ENCODE results near the gene FAM216B.
"Not testable (repeated sequence)": the region's sequence is repeated elsewhere in the genome, so short reads cannot be mapped to it uniquely, and the experiment has no call there.

The FAM216B gene

DNA sequence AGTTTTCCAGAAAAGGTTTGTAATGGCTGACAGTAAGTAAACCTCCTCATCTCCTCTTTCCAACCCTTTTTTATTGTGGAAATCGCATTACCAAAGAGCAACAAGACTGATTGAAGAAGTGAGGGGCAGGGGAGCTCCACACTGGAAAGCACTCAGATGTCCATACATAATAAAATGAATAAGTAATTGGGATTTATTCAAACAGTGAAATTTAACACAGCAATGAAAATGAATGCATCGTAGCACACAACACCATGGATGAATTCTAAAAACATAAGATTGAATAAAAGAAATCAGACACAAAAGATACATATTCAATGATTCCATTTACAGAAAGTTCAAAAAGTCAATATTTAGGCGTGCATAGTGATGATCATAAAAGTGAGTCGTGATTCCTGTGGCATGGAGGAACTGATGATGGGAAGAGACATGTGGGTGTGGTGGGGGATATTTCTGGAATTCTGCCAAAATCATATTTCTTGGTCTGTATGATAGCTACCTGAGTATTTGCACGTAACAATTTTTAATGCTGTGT lies 18.8 kb downstream of the FAM216B start:
- peaks cover 21% of the 10 kb centered on the region for H3K27me3 Mint-ChIP-seq
- no peaks in the 10 kb centered on the region for H3K36me3 Mint-ChIP-seq (ENCODE audit: low read depth)
- H3K4me1 Mint-ChIP-seq (ENCODE audit: low read depth), result no peaks in the 10 kb centered on the region
- no peak overlapping the region for H3K27ac Mint-ChIP-seq
- no peak overlapping the region for H3K4me3 Mint-ChIP-seq
- H3K9me3 Mint-ChIP-seq, result no peaks in the 10 kb centered on the region

DNA sequence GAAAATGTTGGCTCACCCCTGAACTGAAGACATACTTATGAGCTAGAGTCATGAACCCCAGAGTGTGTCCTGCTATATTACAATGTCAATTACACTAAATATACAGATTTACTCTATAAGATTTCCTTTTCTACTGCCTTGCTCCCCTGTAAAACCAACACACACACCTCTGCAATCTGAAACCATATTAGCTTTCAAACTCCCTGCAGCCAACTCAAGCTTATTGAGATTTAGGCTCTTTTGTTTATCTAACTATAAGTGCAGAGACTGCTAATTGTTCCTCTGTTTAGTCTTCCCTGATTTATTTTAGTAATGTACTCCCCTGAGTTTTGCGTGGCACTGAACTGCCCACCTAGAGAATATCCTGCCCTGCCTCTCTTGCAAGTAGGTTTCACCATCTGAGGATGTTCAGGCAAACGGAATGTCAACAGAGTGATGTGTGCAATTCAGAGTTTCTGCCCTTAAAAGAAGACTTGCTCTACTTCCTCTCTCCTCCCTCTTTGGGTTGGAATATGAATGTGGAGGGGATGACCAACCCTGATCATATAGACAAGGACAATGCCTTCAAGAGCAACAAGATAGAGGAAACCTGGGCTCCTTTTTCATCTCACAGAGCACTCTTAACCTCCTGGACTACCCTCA lies 22.3 kb downstream of the FAM216B start:
- no peaks in the 10 kb centered on the region for H3K9me3 Mint-ChIP-seq
- peaks cover 4% of the 10 kb centered on the region for H3K4me1 Mint-ChIP-seq (ENCODE audit: low read depth)
- no peaks in the 10 kb centered on the region for H3K36me3 Mint-ChIP-seq (ENCODE audit: low read depth)
- no peak overlapping the region for H3K27ac Mint-ChIP-seq
- H3K27me3 Mint-ChIP-seq, result peaks cover 4% of the 10 kb centered on the region
- H3K4me3 Mint-ChIP-seq, result no peak overlapping the region

- H3K27ac Mint-ChIP-seq, result no peak overlapping the region
- peaks cover 4% of the 10 kb centered on the region for H3K4me1 Mint-ChIP-seq (ENCODE audit: low read depth)
- H3K9me3 Mint-ChIP-seq, result no peaks in the 10 kb centered on the region
- H3K27me3 Mint-ChIP-seq, result peaks cover 6% of the 10 kb centered on the region
- no peak overlapping the region for H3K4me3 Mint-ChIP-seq
- H3K36me3 Mint-ChIP-seq (ENCODE audit: low read depth), result no peaks in the 10 kb centered on the region
Measured at GRCh38 chr13:42804244-42804874, 23.0 kb downstream of the FAM216B start.

- Mint-ChIP-seq H3K27me3 (peaks cover 7% of the 10 kb centered on the region), H3K4me1 (ENCODE audit: low read depth) (peaks cover 4% of the 10 kb centered on the region), H3K27ac (no peak overlapping the region), H3K9me3 (no peaks in the 10 kb centered on the region), H3K4me3 (no peak overlapping the region), H3K36me3 (ENCODE audit: low read depth) (no peaks in the 10 kb centered on the region)
Measured at GRCh38 chr13:42807241-42807640, 25.9 kb downstream of the FAM216B start.

DNA sequence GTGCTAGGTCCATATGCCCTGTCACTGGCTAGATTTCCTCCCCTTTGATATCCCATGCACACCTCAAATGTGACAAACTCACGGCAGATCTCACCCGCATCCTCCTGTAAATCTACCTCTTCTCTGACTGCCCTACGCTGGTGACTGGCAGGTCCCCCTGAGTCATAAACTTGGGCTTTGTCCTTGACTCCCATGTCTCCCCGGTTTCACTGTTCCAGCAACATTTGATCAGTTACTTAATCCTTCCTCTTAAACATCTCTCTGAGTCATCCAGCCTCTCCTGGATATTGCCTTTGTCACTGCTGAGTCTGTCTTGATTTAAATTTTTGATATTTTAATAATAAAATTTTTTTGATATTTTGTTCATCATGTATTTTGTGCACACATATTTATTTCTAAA lies 26.5 kb downstream of the FAM216B start:
- Mint-ChIP-seq H3K9me3 (no peaks in the 10 kb centered on the region), H3K27ac (no peak overlapping the region), H3K27me3 (peaks cover 10% of the 10 kb centered on the region), H3K36me3 (ENCODE audit: low read depth) (no peaks in the 10 kb centered on the region), H3K4me3 (no peak overlapping the region), H3K4me1 (ENCODE audit: low read depth) (peaks cover 4% of the 10 kb centered on the region)

- Mint-ChIP-seq H3K4me1 (ENCODE audit: low read depth) (peaks cover 4% of the 10 kb centered on the region), H3K9me3 (no peaks in the 10 kb centered on the region), H3K27ac (no peak overlapping the region)
Measured at GRCh38 chr13:42808341-42808940, 27.1 kb downstream of the FAM216B start.

GRCh38 chr13:42812316-42812715 lies 30.9 kb downstream of the FAM216B start:
- no peaks in the 10 kb centered on the region for H3K9me3 Mint-ChIP-seq
- no peak overlapping the region for H3K4me3 Mint-ChIP-seq
- H3K4me1 Mint-ChIP-seq (ENCODE audit: low read depth), result peaks cover 4% of the 10 kb centered on the region
- H3K27me3 Mint-ChIP-seq, result peaks cover 40% of the 10 kb centered on the region
- no peaks in the 10 kb centered on the region for H3K36me3 Mint-ChIP-seq (ENCODE audit: low read depth)
- no peak overlapping the region for H3K27ac Mint-ChIP-seq

More at GRCh38 chr13:42808341-42808940, 27.1 kb downstream of the FAM216B start:
- Mint-ChIP-seq H3K4me3 (no peak overlapping the region), H3K36me3 (ENCODE audit: low read depth) (no peaks in the 10 kb centered on the region), H3K27me3 (peaks cover 14% of the 10 kb centered on the region)

DNA sequence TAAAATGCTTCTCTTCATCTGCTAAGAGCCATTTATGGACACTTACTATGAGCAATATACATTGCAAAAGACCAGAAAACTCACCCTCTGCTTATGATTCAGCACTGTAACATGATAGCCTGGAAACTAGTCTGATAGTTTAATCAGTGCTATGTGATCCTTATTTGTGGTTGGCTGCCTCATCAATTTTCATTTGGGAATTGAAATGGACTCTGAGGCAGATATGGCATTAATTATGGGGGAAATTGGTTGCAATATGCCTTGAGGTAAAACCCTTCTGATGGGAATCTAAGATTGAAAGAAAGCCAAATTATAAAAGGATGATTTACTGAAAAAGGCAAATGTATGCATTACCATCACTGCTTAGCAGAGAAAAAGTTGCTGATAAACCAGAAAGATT lies 33.5 kb downstream of the FAM216B start:
- no peaks in the 10 kb centered on the region for H3K36me3 Mint-ChIP-seq (ENCODE audit: low read depth)
- peaks cover 54% of the 10 kb centered on the region for H3K27me3 Mint-ChIP-seq
- no peak overlapping the region for H3K27ac Mint-ChIP-seq
- no peak overlapping the region for H3K4me3 Mint-ChIP-seq
- peaks cover 9% of the 10 kb centered on the region for H3K9me3 Mint-ChIP-seq
- no peaks in the 10 kb centered on the region for H3K4me1 Mint-ChIP-seq (ENCODE audit: low read depth)

- no peaks in the 10 kb centered on the region for H3K36me3 Mint-ChIP-seq (ENCODE audit: low read depth)
- peaks cover 54% of the 10 kb centered on the region for H3K27me3 Mint-ChIP-seq
- H3K4me1 Mint-ChIP-seq (ENCODE audit: low read depth), result no peaks in the 10 kb centered on the region
- no peak overlapping the region for H3K4me3 Mint-ChIP-seq
- H3K9me3 Mint-ChIP-seq, result peaks cover 9% of the 10 kb centered on the region
- H3K27ac Mint-ChIP-seq, result no peak overlapping the region
Measured at GRCh38 chr13:42815681-42816080, 34.3 kb downstream of the FAM216B start.

- Mint-ChIP-seq H3K9me3 (peaks cover 9% of the 10 kb centered on the region), H3K36me3 (ENCODE audit: low read depth) (no peaks in the 10 kb centered on the region)
Measured at GRCh38 chr13:42816538-42816937, 35.2 kb downstream of the FAM216B start.

DNA sequence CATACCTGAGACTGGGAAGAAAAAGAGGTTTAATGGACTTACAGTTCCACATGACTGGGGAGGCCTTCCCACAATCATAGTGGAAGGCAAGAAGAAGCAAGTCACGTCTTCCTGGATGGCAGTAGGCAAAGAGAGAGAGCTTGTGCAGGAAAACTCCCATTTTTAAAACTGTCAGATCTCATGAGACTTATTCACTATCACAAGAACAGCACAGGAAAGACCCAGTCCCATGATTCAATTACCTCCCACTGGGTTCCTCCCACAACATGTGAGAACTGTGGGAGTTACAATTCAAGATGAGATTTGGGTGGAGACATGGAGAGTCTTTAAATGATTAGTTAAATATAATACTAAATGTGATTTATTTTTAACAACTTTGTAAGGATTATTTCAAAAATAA lies 38.3 kb downstream of the FAM216B start:
- not testable (repeated sequence) for H3K27ac Mint-ChIP-seq; H3K4me1 Mint-ChIP-seq (ENCODE audit: low read depth); H3K4me3 Mint-ChIP-seq; H3K36me3 Mint-ChIP-seq (ENCODE audit: low read depth); H3K9me3 Mint-ChIP-seq
- peaks cover 52% of the 10 kb centered on the region for H3K27me3 Mint-ChIP-seq

More at GRCh38 chr13:42816538-42816937, 35.2 kb downstream of the FAM216B start:
- Mint-ChIP-seq H3K4me1 (ENCODE audit: low read depth) (no peaks in the 10 kb centered on the region), H3K4me3 (no peak overlapping the region), H3K27ac (no peak overlapping the region), H3K27me3 (peaks cover 50% of the 10 kb centered on the region)

- H3K4me1 Mint-ChIP-seq (ENCODE audit: low read depth), result no peaks in the 10 kb centered on the region
- peaks cover 9% of the 10 kb centered on the region for H3K9me3 Mint-ChIP-seq
- no peak overlapping the region for H3K4me3 Mint-ChIP-seq
- H3K27ac Mint-ChIP-seq, result no peak overlapping the region
- no peaks in the 10 kb centered on the region for H3K36me3 Mint-ChIP-seq (ENCODE audit: low read depth)
- peaks cover 55% of the 10 kb centered on the region for H3K27me3 Mint-ChIP-seq
Measured at GRCh38 chr13:42820451-42820850, 39.1 kb downstream of the FAM216B start.

GRCh38 chr13:42821437-42821836 lies 40.1 kb downstream of the FAM216B start:
- peaks cover 51% of the 10 kb centered on the region for H3K27me3 Mint-ChIP-seq
- no peaks in the 10 kb centered on the region for H3K36me3 Mint-ChIP-seq (ENCODE audit: low read depth)
- H3K4me1 Mint-ChIP-seq (ENCODE audit: low read depth), result no peaks in the 10 kb centered on the region
- H3K9me3 Mint-ChIP-seq, result peaks cover 9% of the 10 kb centered on the region
- H3K27ac Mint-ChIP-seq, result no peak overlapping the region
- no peak overlapping the region for H3K4me3 Mint-ChIP-seq

DNA sequence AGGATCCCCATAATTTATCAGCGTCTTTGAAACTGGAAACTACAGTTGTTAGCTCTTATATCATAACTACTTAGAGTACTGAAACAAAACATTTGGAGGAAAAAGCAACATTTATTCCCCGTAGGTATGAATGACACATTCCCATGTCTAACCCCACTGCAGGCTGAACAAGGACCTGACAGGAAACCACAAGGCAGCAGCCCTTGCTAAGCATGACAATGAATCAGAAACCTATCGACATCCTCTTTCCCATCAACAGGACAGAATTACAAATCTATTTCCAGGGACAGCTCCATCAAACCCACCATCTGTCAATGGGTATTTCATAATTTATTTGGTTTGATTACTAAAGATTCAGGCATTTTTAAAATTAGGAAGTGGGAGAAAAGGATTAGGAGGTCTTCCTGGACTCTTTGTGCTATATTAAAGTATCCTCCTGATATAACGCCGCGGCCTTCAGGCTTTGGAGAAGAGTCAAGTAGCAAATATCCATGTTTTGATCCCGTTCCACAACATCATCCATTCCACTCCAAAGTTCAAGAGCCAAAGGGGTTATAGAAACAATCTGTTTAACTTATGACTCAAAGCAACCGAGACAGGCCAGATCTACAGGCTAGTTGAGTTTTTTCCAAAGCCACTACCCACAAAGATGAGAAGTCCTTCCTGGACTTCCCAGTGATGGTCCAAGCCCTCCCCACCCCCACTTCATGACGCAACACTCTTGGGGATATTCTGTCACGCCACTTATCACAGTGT lies 51.1 kb downstream of the FAM216B start:
- Mint-ChIP-seq H3K4me1 (ENCODE audit: low read depth) (peaks cover 10% of the 10 kb centered on the region), H3K27me3 (peaks cover 3% of the 10 kb centered on the region), H3K27ac (no peak overlapping the region), H3K9me3 (no peaks in the 10 kb centered on the region), H3K4me3 (no peak overlapping the region), H3K36me3 (ENCODE audit: low read depth) (no peaks in the 10 kb centered on the region)

- no peak overlapping the region for H3K27ac Mint-ChIP-seq
- peaks cover 10% of the 10 kb centered on the region for H3K4me1 Mint-ChIP-seq (ENCODE audit: low read depth)
- H3K27me3 Mint-ChIP-seq, result peaks cover 6% of the 10 kb centered on the region
- no peaks in the 10 kb centered on the region for H3K9me3 Mint-ChIP-seq
- H3K36me3 Mint-ChIP-seq (ENCODE audit: low read depth), result no peaks in the 10 kb centered on the region
- no peak overlapping the region for H3K4me3 Mint-ChIP-seq
Measured at GRCh38 chr13:42834946-42835345, 53.6 kb downstream of the FAM216B start.
